ACC112 (cell line): ENCODE measurements around the gene SLC6A3.

Experiments
- H2AFZ ChIP-seq: fragments of 200-600 bp; sonication (generic); one replicate; pipeline ENCODE4 v1.6.0; 2017; ENCODE audit warnings: antibody characterized with exemption, low read length; ENCODE audit not compliant: unreplicated experiment
- H3K27ac ChIP-seq: fragments of 200-600 bp; sonication (generic); 2 replicates; pipeline ENCODE4 v1.5.1; 2014; ENCODE audit warnings: low read depth, mild to moderate bottlenecking, antibody characterized with exemption, low read length, moderate library complexity
- H3K27me3 ChIP-seq: fragments of 200-600 bp; sonication (generic); 2 replicates; pipeline ENCODE4 v1.6.1; 2014; ENCODE audit warnings: mild to moderate bottlenecking, antibody characterized with exemption, low read length, moderate library complexity, mixed read lengths; ENCODE audit not compliant: insufficient read depth
- H3K36me3 ChIP-seq: fragments of 200-600 bp; sonication (generic); 2 replicates; pipeline ENCODE4 v1.6.1; 2016; ENCODE audit warnings: mild to moderate bottlenecking, antibody characterized with exemption, low read length, moderate library complexity, mixed read lengths; ENCODE audit not compliant: insufficient read depth
- H3K4me1 ChIP-seq: fragments of 200-600 bp; sonication (generic); one replicate; pipeline ENCODE4 v1.6.1; 2016; ENCODE audit warnings: low read length, mixed read lengths; ENCODE audit not compliant: insufficient read depth, unreplicated experiment, control insufficient read depth
- H3K4me3 ChIP-seq: fragments of 200-600 bp; sonication (generic); 2 replicates; pipeline ENCODE4 v1.5.1; 2014; ENCODE audit warnings: mild to moderate bottlenecking, low read depth, low read length
- H3K79me2 ChIP-seq: fragments of 200-600 bp; sonication (generic); one replicate; pipeline ENCODE4 v1.6.0; 2016; ENCODE audit warnings: low read length; ENCODE audit not compliant: control insufficient read depth, unreplicated experiment, insufficient read depth

SLC6A3 gene

GRCh38 chr5:1484730-1485578 is 39.7 kb upstream of the SLC6A3 start:
- Histone ChIP-seq H2AFZ (no peak overlapping the region), H3K36me3 (peaks cover 5% of the 10 kb centered on the region; the same call in 1 of the 2 replicates), H3K27ac (no peak overlapping the region), H3K4me1 (peaks cover 16% of the 10 kb centered on the region), H3K4me3 (no peak overlapping the region), H3K79me2 (peaks cover 6% of the 10 kb centered on the region), H3K27me3 (no peaks in the 10 kb centered on the region)

GRCh38 chr5:1483856-1484729 is 38.9 kb upstream of the SLC6A3 start:
- no peak overlapping the region for H3K27ac ChIP-seq
- peaks cover 6% of the 10 kb centered on the region for H3K79me2 ChIP-seq
- H3K27me3 ChIP-seq, result no peaks in the 10 kb centered on the region
- H3K4me3 ChIP-seq, result no peak overlapping the region
- no peak overlapping the region for H2AFZ ChIP-seq
- peaks cover 13% of the 10 kb centered on the region for H3K4me1 ChIP-seq
- peaks cover 5% of the 10 kb centered on the region; the same call in 1 of the 2 replicates for H3K36me3 ChIP-seq

- Histone ChIP-seq H3K27me3 (no peaks in the 10 kb centered on the region), H3K27ac (no peak overlapping the region), H3K79me2 (peaks cover 6% of the 10 kb centered on the region), H3K4me3 (no peak overlapping the region), H3K4me1 (peaks cover 6% of the 10 kb centered on the region), H2AFZ (no peak overlapping the region), H3K36me3 (peaks cover 10% of the 10 kb centered on the region; the same call in 1 of the 2 replicates)
Observed at GRCh38 chr5:1483064-1483463, 37.8 kb upstream of the SLC6A3 start.

- peaks cover 6% of the 10 kb centered on the region for H3K4me1 ChIP-seq
- H3K36me3 ChIP-seq, result peaks cover 5% of the 10 kb centered on the region; the same call in 1 of the 2 replicates
- H3K79me2 ChIP-seq, result peaks cover 4% of the 10 kb centered on the region
- no peak overlapping the region for H2AFZ ChIP-seq
- no peak overlapping the region for H3K27ac ChIP-seq
- no peaks in the 10 kb centered on the region for H3K27me3 ChIP-seq
- H3K4me3 ChIP-seq, result no peak overlapping the region
Observed at GRCh38 chr5:1481959-1482331, 36.7 kb upstream of the SLC6A3 start.

GRCh38 chr5:1481266-1481958 is 36.2 kb upstream of the SLC6A3 start:
- Histone ChIP-seq H3K27ac (no peak overlapping the region), H3K79me2 (peaks cover 2% of the 10 kb centered on the region), H2AFZ (no peak overlapping the region), H3K27me3 (no peaks in the 10 kb centered on the region), H3K36me3 (peaks cover 5% of the 10 kb centered on the region; the same call in 1 of the 2 replicates), H3K4me1 (peaks cover 6% of the 10 kb centered on the region), H3K4me3 (no peak overlapping the region)

GRCh38 chr5:1480806-1481205 is 35.6 kb upstream of the SLC6A3 start:
- Histone ChIP-seq H3K4me3 (no peak overlapping the region), H2AFZ (no peak overlapping the region), H3K36me3 (peaks cover 5% of the 10 kb centered on the region; the same call in 1 of the 2 replicates), H3K27ac (peak overlapping the region; percentile 49; the same call in 1 of the 2 replicates), H3K79me2 (no peaks in the 10 kb centered on the region), H3K4me1 (peaks cover 6% of the 10 kb centered on the region), H3K27me3 (no peaks in the 10 kb centered on the region)

- H3K36me3 ChIP-seq, result peaks cover 5% of the 10 kb centered on the region; the same call in 1 of the 2 replicates
- H3K4me3 ChIP-seq, result no peak overlapping the region
- H2AFZ ChIP-seq, result no peak overlapping the region
- peak overlapping the region; percentile 67; the same call in 1 of the 2 replicates for H3K27ac ChIP-seq
- H3K79me2 ChIP-seq, result no peaks in the 10 kb centered on the region
- peaks cover 6% of the 10 kb centered on the region for H3K4me1 ChIP-seq
- H3K27me3 ChIP-seq, result no peaks in the 10 kb centered on the region
Observed at GRCh38 chr5:1480217-1480616, 35.0 kb upstream of the SLC6A3 start.

GRCh38 chr5:1479581-1480188 is 34.4 kb upstream of the SLC6A3 start:
- H3K79me2 ChIP-seq, result no peaks in the 10 kb centered on the region
- H3K4me3 ChIP-seq, result no peak overlapping the region
- H3K27ac ChIP-seq, result peak overlapping the region; percentile 67; the same call in 1 of the 2 replicates
- H2AFZ ChIP-seq, result no peak overlapping the region
- peaks cover 6% of the 10 kb centered on the region for H3K4me1 ChIP-seq
- no peaks in the 10 kb centered on the region for H3K27me3 ChIP-seq
- H3K36me3 ChIP-seq, result peaks cover 5% of the 10 kb centered on the region; the same call in 1 of the 2 replicates

- H3K4me1 ChIP-seq, result peaks cover 6% of the 10 kb centered on the region
- peak overlapping the region; percentile 0; the same call in 1 of the 2 replicates for H3K27ac ChIP-seq
- H3K4me3 ChIP-seq, result no peak overlapping the region
- H3K27me3 ChIP-seq, result no peaks in the 10 kb centered on the region
- peaks cover 5% of the 10 kb centered on the region; the same call in 1 of the 2 replicates for H3K36me3 ChIP-seq
- H2AFZ ChIP-seq, result no peak overlapping the region
- no peaks in the 10 kb centered on the region for H3K79me2 ChIP-seq
Observed at GRCh38 chr5:1479066-1479465, 33.8 kb upstream of the SLC6A3 start.
